ENCODE measurements around the gene ALG1L2.
"Not testable (repeated sequence)": the region's sequence is repeated elsewhere in the genome, so short reads cannot be mapped to it uniquely, and the experiment has no call there.

ALG1L2 gene

DNA sequence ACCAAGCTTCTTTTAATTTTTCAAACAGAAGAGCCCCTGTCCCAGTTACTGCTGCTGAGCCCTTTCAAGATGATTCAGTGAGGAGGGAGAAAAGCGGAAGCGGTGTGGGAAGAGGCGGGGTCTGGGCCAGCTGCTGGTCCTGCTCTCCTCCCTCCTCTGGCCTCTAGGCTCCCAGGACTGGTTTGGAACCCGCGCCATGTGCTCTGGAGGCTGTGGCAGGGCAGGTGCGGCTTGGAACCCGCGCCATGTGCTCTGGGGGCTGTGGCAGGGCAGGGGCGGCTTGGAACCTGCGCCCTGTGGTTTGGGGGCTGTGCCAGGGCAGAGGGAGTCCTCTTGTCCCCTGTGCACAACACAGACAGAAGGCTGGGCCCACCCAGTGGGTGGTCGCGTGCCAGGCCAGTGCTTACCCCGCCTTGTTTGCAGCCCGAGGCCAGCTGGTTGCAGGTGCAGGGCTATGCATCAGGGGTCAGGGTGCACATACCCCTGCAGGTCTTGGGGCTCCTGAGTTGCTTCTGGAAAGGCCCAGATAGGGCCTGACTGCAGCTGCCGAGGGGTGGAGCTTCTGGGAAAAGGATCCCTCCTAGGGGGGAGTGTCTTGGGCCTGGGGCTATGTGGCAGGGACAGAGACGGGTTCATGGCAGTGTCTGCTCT, 12.2 kb downstream of the ALG1L2 start:
- DNase-seq (ENCODE audit: low read depth in 2 of 2), result no peak

DNA sequence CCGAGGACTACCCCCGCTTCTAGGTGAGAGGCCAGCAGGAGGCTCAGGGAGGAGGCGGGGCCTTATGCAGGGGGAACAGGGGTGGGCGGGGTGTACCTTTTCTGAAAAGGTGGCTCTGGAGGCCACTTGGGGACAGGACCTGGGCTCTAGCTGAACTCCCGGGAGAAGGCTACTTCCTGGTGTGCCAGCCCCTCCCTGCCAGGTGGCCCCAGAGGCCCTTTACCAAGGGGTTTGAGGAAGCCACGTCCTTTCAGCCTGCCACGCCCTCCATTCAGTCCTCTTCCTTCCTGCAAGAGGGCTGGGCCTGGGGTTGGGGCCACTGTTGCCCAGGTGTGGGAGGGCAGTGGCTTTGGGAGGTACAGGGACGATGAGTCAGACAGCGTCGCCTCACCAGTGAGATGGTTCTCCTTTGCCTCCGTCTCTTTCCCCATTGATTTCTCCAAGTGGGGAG, 12.9 kb downstream of the ALG1L2 start:
- not testable (repeated sequence) for DNase-seq (ENCODE audit: low read depth in 2 of 2)

DNA sequence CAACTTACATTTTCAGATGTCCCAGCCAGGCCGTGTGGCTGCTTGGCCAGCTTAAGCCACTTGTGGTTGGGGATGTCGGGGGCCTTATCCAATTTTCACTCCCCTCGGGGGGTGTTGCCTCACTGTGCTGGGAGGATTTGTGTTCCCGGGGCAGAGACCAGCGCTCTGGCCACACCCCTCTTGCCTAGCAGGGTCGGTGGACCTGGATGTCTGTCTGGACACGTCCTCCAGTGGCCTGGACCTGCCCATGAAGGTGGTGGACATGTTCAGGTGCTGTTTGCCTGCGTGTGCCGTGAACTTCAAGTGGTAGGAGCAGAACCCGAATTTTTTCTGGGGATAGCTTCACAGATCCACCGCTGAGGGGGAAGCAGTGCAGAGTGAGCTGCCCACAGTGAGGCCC, 14.2 kb downstream of the ALG1L2 start:
- not testable (repeated sequence) for DNase-seq (ENCODE audit: low read depth in 2 of 2)

DNA sequence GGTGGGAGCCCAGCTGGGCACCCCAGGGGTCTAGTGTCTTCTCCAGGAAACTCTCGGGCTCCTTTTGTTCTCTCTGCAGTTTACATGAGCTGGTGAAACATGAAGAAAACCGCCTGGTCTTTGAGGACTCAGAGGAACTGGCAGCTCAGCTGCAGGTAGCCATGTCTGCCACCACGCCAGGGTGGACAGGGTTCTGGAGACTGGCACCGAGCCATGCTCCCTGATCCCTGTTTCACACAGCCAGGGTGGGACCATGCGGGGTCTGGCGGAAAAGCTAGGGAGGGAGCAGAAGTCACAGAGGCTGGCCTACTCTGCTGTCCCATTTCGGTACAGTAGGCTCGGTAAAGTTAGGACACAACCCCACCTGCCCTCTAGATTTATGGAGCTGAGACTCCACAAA, 15.5 kb downstream of the ALG1L2 start:
- not testable (repeated sequence) for DNase-seq (ENCODE audit: low read depth in 2 of 2)

DNA sequence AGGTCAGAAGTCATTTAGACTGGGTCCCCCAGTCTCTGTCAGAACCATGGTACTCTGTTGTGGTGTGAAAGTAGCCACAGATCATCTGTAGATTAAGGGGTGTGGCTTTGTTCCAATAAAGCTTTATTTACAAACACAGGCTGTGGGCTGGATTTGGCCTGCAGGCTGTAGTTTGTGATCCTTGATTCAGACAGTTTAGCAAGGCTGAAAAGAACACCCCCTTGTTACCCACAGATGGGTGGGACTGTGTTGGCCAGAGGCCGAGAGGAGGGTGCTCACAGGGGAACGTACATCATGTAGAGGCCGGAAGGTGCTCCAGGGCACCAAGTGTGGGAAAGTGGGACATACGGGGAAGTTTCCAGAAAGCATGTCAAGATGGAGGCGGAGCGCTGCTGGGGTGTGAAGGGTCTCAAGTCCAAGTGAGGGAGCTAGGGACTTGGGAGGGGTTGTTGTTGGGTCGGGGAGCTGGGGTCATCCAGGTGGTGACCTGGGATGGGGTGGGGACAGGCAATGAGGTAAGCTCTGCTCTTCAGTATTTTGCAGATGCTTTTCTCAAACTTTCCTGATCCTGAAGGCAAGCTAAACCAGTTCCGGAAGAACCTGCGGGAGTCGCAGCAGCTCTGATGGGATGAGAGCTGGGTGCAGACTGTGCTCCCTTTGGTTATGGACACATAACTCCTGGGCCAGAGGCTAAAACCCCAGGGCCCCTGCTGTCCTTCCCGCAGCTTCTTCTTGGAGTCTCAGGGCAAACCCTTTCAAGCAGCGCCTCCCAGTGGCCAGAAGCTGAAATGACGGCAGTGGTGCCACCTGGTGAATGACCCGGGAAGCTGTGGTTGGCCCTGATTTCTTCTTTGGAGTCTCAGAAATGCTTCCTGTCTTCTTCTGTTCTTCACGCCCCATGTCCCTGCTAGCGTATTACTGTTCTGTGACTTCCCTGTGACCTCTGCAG, 16.3 kb downstream of the ALG1L2 start:
- DNase-seq (ENCODE audit: low read depth in 2 of 2), result peak in 1 of 2 donors; percentile 28

DNA sequence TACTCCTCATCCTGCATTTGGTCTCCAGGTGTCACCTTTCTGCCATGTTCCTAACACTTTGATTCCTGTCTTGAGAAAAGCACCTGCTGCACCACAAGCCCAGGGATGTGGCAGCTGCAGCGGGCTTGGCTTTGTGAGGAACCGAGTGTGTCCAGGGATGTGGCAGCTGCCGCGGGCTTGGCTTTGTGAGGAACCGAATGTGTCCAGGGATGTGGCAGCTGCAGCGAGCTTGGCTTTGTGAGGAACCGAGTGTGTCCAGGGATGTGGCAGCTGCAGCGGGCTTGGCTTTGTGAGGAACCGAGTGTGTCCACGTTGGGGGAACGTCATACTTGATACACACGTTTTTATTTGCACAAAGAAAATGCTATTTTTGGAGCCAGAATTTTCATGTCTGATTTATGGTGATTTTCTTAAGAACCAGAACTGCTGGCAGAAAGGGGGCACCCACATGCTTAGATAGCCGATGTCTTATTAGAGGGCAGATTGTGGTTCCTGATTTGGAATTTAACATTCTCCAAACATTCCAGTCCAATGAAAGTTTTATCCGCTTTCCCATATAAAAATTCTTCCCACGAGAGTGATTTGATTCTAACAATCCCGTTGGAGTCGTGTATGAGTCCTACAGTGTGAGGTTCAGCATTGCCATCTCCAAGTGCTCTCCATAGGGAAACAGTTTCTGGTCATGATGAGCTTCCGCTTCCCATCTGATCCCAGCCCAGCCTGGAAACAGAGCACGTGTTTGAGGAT, 17.2 kb downstream of the ALG1L2 start:
- not testable (repeated sequence) for DNase-seq (ENCODE audit: low read depth in 2 of 2)

DNA sequence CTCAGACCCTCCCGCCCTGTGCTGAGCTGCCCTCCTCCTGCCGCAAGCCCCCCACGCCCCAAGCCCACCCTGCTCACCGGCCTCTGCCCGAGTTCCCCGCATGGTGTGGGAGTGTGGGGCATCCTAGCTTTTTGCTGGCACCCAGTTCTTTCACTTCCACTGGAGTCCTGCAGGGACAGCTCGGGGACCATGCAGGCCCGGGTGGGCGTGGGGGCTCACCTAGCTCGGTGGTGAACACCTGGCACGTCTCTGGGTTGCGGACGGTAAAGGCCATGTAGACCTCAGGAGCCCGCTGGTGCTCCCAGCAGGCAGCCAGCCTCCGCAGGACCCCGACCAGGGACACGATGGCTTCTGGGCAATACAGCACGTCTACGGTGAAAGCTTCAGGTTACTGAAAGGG, 20.9 kb downstream of the ALG1L2 start:
- not testable (repeated sequence) for DNase-seq (ENCODE audit: low read depth in 2 of 2)

DNA sequence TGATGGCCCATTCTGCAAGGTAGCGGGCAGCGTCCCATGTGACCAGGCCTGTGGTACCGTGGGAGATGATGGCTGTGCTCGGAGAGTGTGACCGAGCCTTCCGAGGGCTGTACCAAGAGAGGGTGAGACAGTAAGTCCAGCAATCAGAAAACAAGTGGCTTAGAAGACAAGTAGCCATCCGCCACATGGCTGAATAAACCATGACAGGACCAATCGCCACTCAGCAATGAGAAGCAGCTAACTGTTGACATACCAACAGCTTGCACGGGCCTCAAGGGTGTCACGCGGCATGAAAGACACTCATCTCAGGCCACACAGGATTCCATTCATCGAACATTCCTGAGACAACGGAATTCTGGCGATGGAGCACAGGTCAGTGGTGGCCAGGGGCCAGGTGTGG, 22.6 kb downstream of the ALG1L2 start:
- not testable (repeated sequence) for DNase-seq (ENCODE audit: low read depth in 2 of 2)

DNA sequence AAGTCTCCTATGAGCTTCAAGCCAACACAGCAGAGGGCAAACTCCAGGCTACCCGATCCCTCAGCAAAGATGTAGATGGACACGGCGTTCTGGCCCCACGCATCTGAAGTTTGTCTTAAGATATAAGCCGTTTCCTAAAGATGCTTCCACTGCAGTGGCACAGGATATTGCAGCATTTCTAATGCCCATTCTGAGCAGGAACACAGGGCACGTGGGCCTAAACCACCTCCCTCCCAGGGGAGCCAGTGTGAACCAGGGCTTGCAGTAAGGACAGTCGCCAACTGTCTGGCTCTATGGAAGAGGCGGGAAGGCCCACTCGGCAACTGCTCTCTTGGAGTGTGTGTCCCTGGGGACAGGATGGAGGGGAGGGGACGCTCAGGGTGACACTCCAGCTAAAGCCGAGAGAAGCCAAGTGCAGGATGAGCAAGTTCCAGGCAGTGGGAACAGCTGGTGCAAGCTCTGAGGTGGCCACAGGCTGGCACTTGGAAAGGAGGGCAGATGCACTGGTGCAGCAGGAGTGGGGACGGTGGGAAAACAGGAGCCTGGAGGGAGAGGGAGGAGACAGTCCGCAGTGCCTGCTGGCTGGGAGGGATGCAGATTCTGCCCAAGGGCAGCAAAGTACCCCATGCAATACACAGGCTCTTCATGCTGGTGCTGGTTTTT, 25.8 kb downstream of the ALG1L2 start:
- DNase-seq (ENCODE audit: low read depth in 2 of 2), result not testable (repeated sequence)

DNA sequence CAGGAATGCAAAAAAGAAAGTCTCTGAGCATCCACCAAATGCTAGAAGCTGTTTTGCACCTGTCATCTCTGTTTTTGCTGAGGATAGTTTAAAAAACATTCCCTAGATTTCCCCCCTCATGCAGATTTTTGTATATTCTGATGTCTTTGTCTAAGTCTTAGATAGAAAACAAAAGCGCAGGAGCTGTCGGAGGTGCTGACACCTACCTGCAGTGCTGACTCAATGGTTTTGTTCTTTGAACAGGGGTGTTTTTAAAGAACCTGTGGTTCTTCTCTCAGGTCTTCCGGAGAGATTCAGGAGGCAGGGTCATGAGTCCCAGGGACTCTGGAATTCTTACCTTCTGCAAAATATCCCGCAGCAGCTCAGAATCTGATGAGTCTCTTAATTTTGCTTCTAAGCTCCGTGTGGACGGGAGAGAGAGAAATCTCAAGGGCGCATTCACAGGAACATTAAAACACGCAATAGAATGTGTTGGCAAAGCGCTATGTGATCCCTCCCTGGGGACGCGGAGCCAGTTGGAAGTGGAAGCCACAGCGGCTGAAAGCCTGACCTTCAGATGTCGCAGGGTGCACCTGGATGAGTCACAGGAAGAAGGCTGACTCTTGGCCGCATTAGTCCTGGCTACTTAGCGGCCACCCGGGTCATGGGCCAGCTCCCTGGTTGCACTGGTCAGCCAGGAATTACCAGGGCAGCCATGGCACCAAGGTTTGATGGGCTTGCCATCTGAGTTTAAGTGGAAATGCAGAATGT, 27.4 kb downstream of the ALG1L2 start:
- not testable (repeated sequence) for DNase-seq (ENCODE audit: low read depth in 2 of 2)

DNA sequence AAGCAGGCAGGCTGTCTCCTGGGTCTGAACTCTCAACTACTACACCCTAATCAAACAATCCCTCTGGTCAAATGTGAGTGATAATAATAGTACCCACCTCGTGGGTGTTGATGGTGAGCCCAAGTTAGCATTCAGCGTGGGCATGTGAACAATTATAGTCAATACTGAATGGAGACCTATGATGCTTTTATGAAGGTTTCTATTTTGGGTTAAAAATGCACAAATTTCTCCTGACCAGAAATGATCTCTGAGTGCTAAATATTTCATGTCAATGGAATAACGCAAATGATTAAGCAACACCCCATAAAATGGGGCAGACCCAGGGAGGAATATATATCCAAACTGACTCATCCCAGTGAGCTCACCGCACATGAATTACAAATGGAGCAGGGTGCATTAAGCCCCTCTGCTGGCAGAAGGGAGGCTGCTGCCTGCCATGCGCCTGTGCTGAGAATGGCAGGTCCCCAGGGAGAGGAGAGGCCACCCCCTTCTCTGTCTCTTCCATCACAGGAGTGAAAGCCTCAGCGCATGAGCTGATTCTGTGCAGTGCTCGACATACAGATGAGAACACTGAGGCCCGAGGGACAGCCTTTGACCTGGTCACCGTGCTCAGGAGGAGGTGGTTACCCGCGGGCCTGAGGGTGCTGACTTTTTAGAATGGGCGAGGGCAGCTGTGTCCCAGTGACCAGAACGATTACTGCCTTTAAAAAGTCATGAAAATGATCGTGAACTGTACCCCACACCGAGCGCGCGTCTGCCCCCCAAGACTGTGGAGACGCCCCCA, 28.9 kb downstream of the ALG1L2 start:
- DNase-seq (ENCODE audit: low read depth in 2 of 2), result not testable (repeated sequence)

DNA sequence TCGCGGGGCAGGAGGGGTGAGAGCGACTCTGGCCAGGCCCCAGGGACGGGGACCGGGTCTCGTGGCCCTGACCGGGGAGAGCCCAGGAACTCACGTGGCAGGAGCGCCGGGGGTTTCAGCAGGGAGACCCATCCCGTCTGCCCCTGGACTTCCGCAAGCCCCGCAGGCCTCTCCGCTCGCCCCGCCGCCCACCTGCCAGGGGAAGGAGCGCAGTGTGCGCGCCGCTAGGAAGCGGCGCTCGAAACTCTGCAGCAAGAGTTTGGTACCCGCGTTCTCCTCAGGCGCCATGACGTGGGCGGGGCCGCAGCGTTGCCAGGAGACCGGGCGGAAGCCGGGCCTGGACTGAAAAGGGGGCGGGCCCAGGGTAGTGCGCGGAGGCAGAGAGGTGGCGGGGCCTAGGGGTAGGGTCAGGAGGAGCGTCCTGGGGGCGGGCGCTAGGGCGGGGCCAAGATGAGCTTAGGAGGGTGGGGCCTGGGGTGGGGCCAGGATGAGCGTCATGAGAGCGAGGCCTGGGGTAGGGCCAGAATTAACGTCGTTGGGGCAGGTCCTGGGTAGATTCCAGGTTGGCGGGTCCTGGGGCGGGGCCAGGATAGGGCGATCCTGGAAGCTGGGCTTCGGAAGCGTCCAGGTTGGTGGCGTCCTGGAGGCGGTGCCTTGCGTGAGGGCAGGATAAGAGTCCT, 29.7 kb downstream of the ALG1L2 start:
- peak; percentile 98 to 99 for DNase-seq (ENCODE audit: low read depth in 2 of 2)

DNA sequence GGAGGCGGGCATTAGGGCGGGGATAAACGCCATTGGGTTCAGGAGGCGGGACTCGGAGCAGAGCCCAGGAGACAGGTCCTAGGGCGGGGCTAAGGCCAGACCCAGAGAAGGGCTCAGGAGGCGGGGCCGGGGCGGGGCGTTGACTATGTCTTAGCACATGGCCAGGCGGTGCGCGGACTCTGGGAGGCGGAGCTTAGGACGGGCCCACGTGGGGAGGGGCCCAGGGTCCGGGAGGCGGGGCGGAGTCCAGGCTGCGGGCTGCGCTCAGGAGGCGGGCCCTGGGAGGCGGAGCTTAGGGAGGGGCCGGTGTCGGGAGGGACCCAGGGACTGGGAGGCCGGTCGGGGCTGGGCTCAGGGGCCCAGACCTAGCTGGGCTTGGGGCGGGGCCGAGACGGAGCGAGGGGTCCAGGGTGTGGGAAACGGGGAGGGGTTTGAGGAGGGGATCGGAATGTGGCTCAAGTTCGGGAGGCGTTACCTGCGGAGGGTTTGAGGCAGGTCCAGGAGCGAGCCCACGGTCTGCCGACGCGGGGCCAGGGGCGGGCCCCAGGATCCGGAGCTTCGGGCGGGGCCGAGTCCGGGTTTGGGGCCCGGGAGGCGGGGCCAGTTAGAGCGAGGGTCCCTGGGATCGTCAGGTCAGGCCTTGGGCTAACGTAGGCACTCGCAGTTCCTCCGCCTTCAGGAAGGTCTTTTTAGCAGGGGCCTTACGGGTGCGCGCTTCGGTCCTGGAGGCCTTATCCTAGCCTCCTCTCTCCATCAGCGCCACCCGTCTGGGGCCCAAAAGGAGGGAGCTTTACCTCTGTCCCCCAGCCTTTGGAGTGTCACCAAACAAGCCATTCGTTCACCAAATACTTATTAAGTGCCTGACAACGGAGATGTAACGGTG, 30.5 kb downstream of the ALG1L2 start:
- DNase-seq (ENCODE audit: low read depth in 2 of 2), result peak; percentile 99

DNA sequence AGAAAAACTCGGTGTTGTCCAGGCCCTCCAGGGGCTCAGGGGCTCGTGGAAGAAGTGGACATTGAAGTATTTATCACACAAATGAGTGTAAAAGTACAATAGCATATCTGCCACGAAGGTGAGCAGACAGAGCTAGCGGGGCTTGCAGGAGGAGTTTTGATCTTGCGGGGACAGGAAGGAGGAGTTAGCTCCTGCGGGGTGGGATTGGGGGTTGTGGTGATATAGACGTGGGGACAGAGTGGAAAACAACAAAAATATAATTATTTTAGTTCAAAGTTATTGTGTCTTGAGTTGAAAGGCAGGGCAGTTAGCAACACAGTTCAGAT, 31.1 kb downstream of the ALG1L2 start:
- not testable (repeated sequence) for DNase-seq (ENCODE audit: low read depth in 2 of 2)

DNA sequence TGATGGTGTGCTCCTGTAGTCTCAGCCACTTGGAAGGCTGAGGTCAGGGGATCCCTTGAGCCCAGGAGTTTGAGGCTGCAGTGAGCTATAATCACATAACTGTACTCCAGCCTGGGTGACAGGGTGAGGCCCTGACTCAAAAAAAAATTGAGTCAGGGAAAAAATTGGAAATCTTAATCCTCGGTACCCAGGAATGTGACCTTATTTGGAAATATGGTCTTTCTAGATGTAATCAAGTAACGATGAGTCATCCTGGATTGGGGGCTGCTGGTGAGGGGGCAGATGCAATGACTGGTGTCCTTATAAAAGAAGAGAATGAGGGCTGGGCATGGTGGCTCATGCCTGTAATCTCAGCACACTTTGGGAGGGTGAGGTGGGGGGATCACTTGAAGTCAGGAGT, 33.8 kb downstream of the ALG1L2 start:
- DNase-seq (ENCODE audit: low read depth in 2 of 2), result not testable (repeated sequence)

DNA sequence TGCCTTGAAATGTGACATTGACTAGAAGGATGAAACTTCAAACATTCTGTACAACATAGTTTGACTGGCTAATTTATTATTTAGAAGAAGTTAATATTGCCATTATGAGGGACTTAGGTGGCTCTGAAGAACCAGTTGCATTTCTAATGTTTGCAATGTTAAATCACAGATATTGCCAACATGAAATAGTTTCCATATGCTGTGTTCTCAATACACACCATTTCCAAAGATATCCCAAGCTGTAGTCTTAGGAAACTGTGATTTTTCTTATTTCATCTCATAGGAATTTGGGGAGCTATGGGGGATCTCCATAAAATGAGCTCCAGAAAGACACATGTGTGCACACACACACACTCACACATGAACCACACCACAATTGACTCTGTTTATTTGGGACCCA, 36.3 kb downstream of the ALG1L2 start:
- no peak for DNase-seq (ENCODE audit: low read depth in 2 of 2)

DNA sequence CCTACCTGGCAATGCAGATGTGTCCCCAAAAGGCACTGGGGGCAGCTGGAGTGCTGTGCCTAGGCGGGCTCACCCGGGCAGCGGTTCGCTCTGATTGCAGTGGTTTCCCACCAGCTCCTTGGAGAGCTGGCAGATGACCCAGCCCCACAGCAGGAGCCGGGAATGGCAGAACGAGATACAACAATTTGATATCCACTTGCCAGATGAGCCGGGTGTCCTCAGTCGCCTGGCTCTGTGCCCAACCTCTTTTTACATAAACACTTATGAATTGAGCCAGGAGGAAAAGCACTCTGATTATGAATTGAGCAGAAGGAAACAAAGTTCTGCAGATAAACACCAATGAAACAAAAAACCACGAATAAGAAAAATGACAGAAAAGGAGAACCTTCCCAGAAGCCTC, 38.2 kb downstream of the ALG1L2 start:
- DNase-seq (ENCODE audit: low read depth in 2 of 2), result not testable (repeated sequence)

DNA sequence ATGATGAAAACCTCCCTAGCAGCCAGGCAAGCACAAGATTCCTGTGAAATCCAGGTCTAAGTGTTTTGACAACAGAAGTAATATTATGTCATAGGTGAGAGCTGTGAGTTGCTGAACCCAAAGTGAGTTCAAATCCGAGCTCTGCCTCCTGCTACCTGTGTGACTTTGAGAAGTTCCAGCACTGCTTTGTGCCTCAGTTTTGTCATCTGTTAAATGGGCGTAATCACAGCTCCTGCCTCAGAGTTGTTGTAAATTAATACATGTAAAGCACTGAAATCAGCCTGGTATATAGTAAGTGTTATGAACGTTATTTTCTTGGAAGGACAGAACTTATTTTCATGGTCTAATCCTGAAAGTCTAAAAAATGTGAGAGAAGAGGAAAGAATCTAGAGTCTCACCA, 38.7 kb downstream of the ALG1L2 start:
- not testable (repeated sequence) for DNase-seq (ENCODE audit: low read depth in 2 of 2)
